Esophagus squamous epithelium (tissue), 4 donors: ENCODE measurements around the gene DNTT.

Source experiments
- POLR2A ChIP-seq, 4 donors: fragments of 450-650 bp; IDR thresholded peaks; one replicate each; pipeline ENCODE4 v1.6.1; 2017; ENCODE audit warnings: antibody characterized with exemption in 4 of 4, mild to moderate bottlenecking in 4 of 4, moderate library complexity in 3 of 4
- TF ChIP-seq, protein P1 (sequence below), 6 experiments: fragments of 450-650 bp in 4 of 6; fragments of 200-600 bp in 2 of 6; sonication (generic) in 2 of 6; IDR thresholded peaks; one replicate each; pipeline ENCODE4 v1.5.1; 2016 to 2019; ENCODE audit warnings: antibody characterized with exemption in 6 of 6, mild to moderate bottlenecking in 4 of 6, moderate library complexity in 4 of 6

DNA sequence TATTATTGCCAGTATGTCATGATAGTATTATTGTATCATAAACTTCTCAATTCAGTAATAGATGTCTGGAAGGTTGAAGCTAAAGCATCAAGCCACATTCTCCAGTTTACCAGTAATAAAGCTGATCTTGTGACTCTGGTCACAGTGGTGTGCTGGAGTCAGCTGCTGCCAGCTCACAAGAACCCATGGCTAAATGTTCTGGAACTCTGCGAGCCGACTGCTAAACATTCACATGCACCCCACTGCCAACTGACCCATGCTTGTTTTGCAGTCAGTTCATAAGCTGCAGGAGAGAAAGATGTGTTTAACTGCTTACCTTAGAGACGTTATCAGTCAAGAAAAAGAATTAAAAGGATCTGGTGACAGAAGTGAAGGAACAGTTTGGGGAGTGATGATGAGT, 5.9 kb upstream of the DNTT start:
- TF ChIP-seq, protein P1, sequence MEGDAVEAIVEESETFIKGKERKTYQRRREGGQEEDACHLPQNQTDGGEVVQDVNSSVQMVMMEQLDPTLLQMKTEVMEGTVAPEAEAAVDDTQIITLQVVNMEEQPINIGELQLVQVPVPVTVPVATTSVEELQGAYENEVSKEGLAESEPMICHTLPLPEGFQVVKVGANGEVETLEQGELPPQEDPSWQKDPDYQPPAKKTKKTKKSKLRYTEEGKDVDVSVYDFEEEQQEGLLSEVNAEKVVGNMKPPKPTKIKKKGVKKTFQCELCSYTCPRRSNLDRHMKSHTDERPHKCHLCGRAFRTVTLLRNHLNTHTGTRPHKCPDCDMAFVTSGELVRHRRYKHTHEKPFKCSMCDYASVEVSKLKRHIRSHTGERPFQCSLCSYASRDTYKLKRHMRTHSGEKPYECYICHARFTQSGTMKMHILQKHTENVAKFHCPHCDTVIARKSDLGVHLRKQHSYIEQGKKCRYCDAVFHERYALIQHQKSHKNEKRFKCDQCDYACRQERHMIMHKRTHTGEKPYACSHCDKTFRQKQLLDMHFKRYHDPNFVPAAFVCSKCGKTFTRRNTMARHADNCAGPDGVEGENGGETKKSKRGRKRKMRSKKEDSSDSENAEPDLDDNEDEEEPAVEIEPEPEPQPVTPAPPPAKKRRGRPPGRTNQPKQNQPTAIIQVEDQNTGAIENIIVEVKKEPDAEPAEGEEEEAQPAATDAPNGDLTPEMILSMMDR (IDR thresholded peaks at IDR 0.05), result no peak
- TF ChIP-seq POLR2A (IDR thresholded peaks at IDR 0.05), result no peak
